ENCODE results near the gene SLC24A2.

SLC24A2 gene

DNA sequence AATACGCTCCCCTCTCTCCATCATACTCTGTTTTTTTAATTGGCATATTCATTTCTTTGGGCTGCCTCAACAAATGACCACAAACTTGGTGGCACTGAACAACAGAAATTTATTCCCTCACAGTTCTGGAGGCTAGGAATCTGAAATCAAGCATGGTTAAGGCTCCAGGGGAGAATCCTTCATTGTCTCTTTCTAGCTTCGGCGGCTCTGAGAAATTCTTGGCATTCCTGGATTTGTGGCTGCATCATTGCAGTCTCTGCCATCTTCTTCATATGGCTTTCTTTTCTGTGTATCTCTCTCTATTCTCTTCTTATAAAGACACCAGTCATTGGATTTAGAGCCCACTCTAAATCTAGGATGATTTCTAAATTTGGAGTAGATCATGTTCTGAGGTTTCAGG is 10.9 kb upstream of the SLC24A2 start:
- no peak overlapping the region for H3K27ac ChIP-seq (ENCODE audit: low read depth, low read length, severe bottlenecking)
- no peaks in the 10 kb centered on the region for H3K36me3 ChIP-seq (ENCODE audit: control insufficient read depth, insufficient read depth, low read length)
- H3K4me3 ChIP-seq (ENCODE audit: extremely low read depth, insufficient read depth, low read length, poor library complexity, severe bottlenecking), result no peak overlapping the region
- 36 to 44% methylated on average over 3 of the region's 3 CpGs for WGBS, 2 experiments (ENCODE audit: insufficient coverage in 2 of 2)
- no peaks in the 10 kb centered on the region for H3K9me3 ChIP-seq (ENCODE audit: control insufficient read depth, low read length)
- H3K4me1 ChIP-seq (ENCODE audit: control insufficient read depth, insufficient read depth, low read length, poor library complexity, severe bottlenecking), result peaks cover 6% of the 10 kb centered on the region

DNA sequence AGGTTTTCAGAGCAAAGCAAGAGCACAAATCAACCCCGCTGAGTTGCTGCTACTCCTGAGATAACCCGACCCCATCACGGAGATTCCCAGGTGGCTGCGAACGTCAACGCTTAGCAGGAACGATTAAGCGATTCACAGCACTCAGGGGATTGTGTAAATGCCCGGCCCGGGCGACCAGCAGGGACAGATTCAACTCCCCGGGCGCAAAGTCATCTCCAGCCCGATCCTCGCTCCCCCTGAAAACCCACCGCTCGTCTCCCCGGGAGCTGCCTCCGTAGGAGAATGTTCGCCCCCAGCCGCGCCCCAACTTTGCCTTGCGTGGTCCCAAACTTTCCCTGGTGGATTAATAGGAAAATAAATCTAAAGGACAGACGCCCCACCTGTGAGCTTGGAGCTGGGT is 685 bp downstream of the SLC24A2 start:
- no peaks in the 10 kb centered on the region for H3K9me3 ChIP-seq (ENCODE audit: control insufficient read depth, low read length)
- H3K36me3 ChIP-seq (ENCODE audit: control insufficient read depth, insufficient read depth, low read length), result no peaks in the 10 kb centered on the region
- WGBS, 2 experiments (ENCODE audit: insufficient coverage in 2 of 2), result 0 to 1% methylated on average over 12 to 13 of the region's 24 CpGs
- H3K4me3 ChIP-seq (ENCODE audit: extremely low read depth, insufficient read depth, low read length, poor library complexity, severe bottlenecking), result peak overlapping the region; percentile 36
- H3K4me1 ChIP-seq (ENCODE audit: control insufficient read depth, insufficient read depth, low read length, poor library complexity, severe bottlenecking), result peaks cover 4% of the 10 kb centered on the region
- no peak overlapping the region for H3K27ac ChIP-seq (ENCODE audit: low read depth, low read length, severe bottlenecking)

DNA sequence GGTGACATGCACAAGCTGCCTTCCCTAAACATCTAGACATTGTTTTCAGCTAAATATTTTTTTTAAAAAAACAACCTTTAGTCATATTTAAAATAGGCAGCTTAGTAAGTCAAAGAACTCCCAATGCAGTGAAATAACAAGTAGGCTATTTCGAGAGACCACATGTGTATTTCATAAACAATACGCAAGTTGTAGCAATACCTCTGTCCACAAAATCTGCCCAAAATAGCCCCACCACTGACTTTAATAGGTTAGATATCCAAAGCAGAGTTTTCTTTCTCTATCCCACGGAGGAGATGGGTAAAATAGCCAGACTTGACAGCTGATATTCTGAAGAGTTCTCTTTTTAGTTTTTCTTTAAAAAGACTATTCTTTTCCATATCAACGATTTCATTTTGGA is 1.2 kb downstream of the SLC24A2 start:
- Histone ChIP-seq H3K9me3 (ENCODE audit: control insufficient read depth, low read length) (no peaks in the 10 kb centered on the region), H3K4me3 (ENCODE audit: extremely low read depth, insufficient read depth, low read length, poor library complexity, severe bottlenecking) (no peak overlapping the region), H3K27ac (ENCODE audit: low read depth, low read length, severe bottlenecking) (no peak overlapping the region), H3K36me3 (ENCODE audit: control insufficient read depth, insufficient read depth, low read length) (no peaks in the 10 kb centered on the region), H3K4me1 (ENCODE audit: control insufficient read depth, insufficient read depth, low read length, poor library complexity, severe bottlenecking) (peaks cover 4% of the 10 kb centered on the region)
- WGBS, 2 experiments (ENCODE audit: insufficient coverage in 2 of 2), result 70% methylated on average over 2 of the region's 4 CpGs; no CpG with 5 or more reads in 1 of the 2 experiments

DNA sequence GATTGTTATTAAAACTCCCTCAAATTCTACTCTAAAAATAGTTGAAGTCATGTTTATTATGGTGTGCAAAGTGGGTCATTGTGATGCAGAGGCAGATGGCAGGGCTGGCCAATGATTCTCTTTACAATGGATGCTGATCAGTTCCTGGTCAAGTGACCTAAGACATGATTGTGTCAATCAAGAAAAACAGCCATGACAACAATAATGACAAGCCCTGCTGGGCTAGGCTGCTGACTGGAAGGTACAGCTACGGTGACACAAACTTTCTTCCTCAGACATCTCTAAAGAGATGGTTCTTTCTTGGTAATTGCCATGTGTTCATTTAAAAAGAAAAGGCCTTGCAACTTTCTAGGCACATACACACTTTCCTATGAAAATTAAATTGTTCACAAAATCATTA is 3.6 kb downstream of the SLC24A2 start:
- H3K36me3 ChIP-seq (ENCODE audit: control insufficient read depth, insufficient read depth, low read length), result no peaks in the 10 kb centered on the region
- H3K9me3 ChIP-seq (ENCODE audit: control insufficient read depth, low read length), result no peaks in the 10 kb centered on the region
- no peak overlapping the region for H3K27ac ChIP-seq (ENCODE audit: low read depth, low read length, severe bottlenecking)
- WGBS, 2 experiments (ENCODE audit: insufficient coverage in 2 of 2), result no CpG with 5 or more reads among the region's 1 CpG
- peaks cover 4% of the 10 kb centered on the region for H3K4me1 ChIP-seq (ENCODE audit: control insufficient read depth, insufficient read depth, low read length, poor library complexity, severe bottlenecking)
- H3K4me3 ChIP-seq (ENCODE audit: extremely low read depth, insufficient read depth, low read length, poor library complexity, severe bottlenecking), result no peak overlapping the region

DNA sequence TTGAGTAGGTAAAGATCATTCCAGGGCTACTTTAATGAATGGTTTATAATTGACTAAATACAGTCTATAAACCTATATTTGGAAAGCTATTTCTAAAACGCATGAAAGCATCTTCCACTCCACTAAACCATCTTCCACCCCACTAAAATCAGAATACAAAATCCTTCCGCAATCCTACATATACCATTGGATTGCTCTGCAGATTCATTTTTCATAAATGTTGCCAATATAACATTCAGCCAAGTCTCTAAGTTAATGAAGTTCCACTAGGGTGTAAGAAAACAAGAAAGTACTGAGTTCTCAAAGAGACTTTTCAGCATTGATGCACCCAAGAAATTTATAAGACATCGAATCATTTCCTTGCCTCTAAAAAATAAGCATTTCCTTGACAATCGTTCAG is 4.7 kb downstream of the SLC24A2 start:
- Histone ChIP-seq H3K4me3 (ENCODE audit: extremely low read depth, insufficient read depth, low read length, poor library complexity, severe bottlenecking) (no peak overlapping the region), H3K9me3 (ENCODE audit: control insufficient read depth, low read length) (no peaks in the 10 kb centered on the region), H3K4me1 (ENCODE audit: control insufficient read depth, insufficient read depth, low read length, poor library complexity, severe bottlenecking) (peaks cover 4% of the 10 kb centered on the region), H3K36me3 (ENCODE audit: control insufficient read depth, insufficient read depth, low read length) (no peaks in the 10 kb centered on the region), H3K27ac (ENCODE audit: low read depth, low read length, severe bottlenecking) (no peak overlapping the region)
- WGBS, 2 experiments (ENCODE audit: insufficient coverage in 2 of 2), result 90 to 93% methylated on average over 2 of the region's 4 CpGs

DNA sequence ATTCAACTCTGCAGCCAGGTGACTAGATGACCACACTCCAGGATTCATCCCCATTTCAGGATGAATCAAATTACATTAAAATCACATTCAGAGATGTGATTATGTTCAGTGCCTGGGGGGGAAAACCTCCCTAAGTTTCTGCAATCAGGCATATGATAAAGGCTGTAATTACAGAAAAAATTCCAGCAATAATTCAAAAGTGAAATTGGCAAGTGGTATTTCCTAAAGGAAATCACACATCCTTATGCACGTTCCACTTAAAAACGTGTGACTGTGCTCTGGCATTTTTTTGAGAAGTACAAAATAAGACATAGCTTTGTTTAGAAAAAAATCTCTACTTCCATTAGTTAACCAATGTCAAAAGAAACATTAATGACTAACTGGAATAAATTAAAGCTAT is 5.3 kb downstream of the SLC24A2 start:
- Histone ChIP-seq H3K36me3 (ENCODE audit: control insufficient read depth, insufficient read depth, low read length) (no peaks in the 10 kb centered on the region), H3K27ac (ENCODE audit: low read depth, low read length, severe bottlenecking) (no peak overlapping the region), H3K4me1 (ENCODE audit: control insufficient read depth, insufficient read depth, low read length, poor library complexity, severe bottlenecking) (peaks cover 3% of the 10 kb centered on the region), H3K9me3 (ENCODE audit: control insufficient read depth, low read length) (no peaks in the 10 kb centered on the region), H3K4me3 (ENCODE audit: extremely low read depth, insufficient read depth, low read length, poor library complexity, severe bottlenecking) (no peak overlapping the region)
- WGBS, 2 experiments (ENCODE audit: insufficient coverage in 2 of 2), result no CpG with 5 or more reads among the region's 2 CpGs

DNA sequence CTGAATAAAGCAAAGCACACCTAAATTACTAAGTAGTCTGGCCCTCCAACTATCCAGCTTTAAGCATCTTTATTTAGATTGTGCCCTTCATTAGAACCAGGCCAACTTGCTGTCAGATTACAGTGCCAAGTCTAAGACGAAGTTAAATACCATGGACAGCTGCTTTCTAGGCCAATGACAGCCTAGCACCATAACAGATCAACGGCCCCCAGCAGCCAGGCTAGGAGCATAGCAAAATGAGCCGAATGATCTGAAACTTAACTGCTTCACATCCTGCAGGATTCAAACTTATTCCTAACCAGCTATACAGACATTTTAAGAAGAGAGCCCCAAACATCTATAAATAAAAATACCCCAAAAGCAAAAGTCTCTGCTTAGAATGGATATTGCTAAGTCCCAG is 6.8 kb downstream of the SLC24A2 start:
- H3K9me3 ChIP-seq (ENCODE audit: control insufficient read depth, low read length), result no peaks in the 10 kb centered on the region
- no peak overlapping the region for H3K4me3 ChIP-seq (ENCODE audit: extremely low read depth, insufficient read depth, low read length, poor library complexity, severe bottlenecking)
- H3K36me3 ChIP-seq (ENCODE audit: control insufficient read depth, insufficient read depth, low read length), result no peaks in the 10 kb centered on the region
- H3K27ac ChIP-seq (ENCODE audit: low read depth, low read length, severe bottlenecking), result no peak overlapping the region
- no peaks in the 10 kb centered on the region for H3K4me1 ChIP-seq (ENCODE audit: control insufficient read depth, insufficient read depth, low read length, poor library complexity, severe bottlenecking)
- WGBS, 2 experiments (ENCODE audit: insufficient coverage in 2 of 2), result 32 to 54% methylated on average over 2 to 3 of the region's 3 CpGs

DNA sequence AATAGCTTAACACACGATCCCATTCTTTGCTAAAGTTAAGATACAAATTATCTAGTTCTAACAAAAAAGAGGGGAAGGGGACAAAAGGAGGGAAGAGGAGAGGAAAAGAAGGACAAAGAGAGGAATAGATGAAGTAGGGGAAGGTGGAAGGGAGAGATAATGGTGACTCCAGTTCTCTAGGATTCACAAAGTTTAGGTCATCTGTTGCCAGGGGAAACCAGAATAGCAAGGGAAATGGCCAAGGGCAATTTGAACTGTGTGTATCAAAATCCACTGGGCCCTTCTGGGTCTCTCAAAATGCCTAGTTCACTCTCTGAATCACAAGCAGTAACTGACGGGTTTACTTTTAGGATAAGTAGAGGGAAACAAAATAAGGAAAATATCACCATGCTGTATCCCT is 7.6 kb downstream of the SLC24A2 start:
- H3K9me3 ChIP-seq (ENCODE audit: control insufficient read depth, low read length), result no peaks in the 10 kb centered on the region
- H3K36me3 ChIP-seq (ENCODE audit: control insufficient read depth, insufficient read depth, low read length), result no peaks in the 10 kb centered on the region
- H3K4me1 ChIP-seq (ENCODE audit: control insufficient read depth, insufficient read depth, low read length, poor library complexity, severe bottlenecking), result peaks cover 4% of the 10 kb centered on the region
- 100% methylated on average over 1 of the region's 2 CpGs; no CpG with 5 or more reads in 1 of the 2 experiments for WGBS, 2 experiments (ENCODE audit: insufficient coverage in 2 of 2)
- no peak overlapping the region for H3K4me3 ChIP-seq (ENCODE audit: extremely low read depth, insufficient read depth, low read length, poor library complexity, severe bottlenecking)
- H3K27ac ChIP-seq (ENCODE audit: low read depth, low read length, severe bottlenecking), result no peak overlapping the region

DNA sequence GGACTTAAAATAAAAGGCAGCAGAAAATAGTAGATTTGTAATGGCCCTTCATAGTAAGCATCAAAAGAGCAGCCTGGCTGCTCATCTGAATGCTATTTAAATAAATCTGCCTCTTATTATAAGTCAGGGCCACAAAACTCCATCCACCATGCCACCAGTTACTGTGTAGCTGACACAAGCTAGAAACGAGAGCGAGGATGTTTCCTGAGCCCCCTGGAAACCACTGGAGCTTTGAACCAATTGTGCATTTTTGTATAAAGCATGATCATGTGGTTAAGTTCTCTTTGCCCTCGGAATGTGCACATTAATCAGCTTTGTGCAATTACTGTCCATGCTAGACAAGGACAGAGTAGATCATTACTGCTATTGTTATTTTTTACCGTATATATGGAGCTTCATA is 17.4 kb downstream of the SLC24A2 start:
- Histone ChIP-seq H3K27ac (ENCODE audit: low read depth, low read length, severe bottlenecking) (no peak overlapping the region), H3K4me3 (ENCODE audit: extremely low read depth, insufficient read depth, low read length, poor library complexity, severe bottlenecking) (no peak overlapping the region), H3K4me1 (ENCODE audit: control insufficient read depth, insufficient read depth, low read length, poor library complexity, severe bottlenecking) (no peaks in the 10 kb centered on the region), H3K9me3 (ENCODE audit: control insufficient read depth, low read length) (no peaks in the 10 kb centered on the region), H3K36me3 (ENCODE audit: control insufficient read depth, insufficient read depth, low read length) (no peaks in the 10 kb centered on the region)
- WGBS, 2 experiments (ENCODE audit: insufficient coverage in 2 of 2), result 89% methylated on average over 3 of the region's 4 CpGs; no CpG with 5 or more reads in 1 of the 2 experiments

DNA sequence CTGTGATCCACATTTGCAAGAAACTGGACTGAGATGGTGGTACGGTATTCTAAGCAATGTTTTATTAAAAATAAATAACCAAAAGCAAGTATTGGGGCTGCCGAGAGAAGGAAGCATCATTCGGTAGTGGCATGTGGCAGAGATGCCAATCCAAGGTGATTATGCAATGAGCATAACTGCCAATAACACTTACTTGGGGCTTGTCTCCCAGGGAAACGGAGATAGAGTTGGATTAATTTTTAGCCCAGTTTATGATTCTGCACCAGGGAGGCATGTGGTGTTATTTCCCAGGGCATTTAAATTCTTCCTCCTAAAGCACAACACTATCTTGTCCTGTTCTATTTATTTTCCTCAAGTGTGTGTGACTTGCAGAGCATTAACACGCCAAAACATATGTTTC is 17.9 kb downstream of the SLC24A2 start:
- H3K9me3 ChIP-seq (ENCODE audit: control insufficient read depth, low read length), result no peaks in the 10 kb centered on the region
- no peak overlapping the region for H3K4me3 ChIP-seq (ENCODE audit: extremely low read depth, insufficient read depth, low read length, poor library complexity, severe bottlenecking)
- no peak overlapping the region for H3K27ac ChIP-seq (ENCODE audit: low read depth, low read length, severe bottlenecking)
- H3K36me3 ChIP-seq (ENCODE audit: control insufficient read depth, insufficient read depth, low read length), result no peaks in the 10 kb centered on the region
- no peaks in the 10 kb centered on the region for H3K4me1 ChIP-seq (ENCODE audit: control insufficient read depth, insufficient read depth, low read length, poor library complexity, severe bottlenecking)
- 88 to 100% methylated on average over 2 to 3 of the region's 5 CpGs for WGBS, 2 experiments (ENCODE audit: insufficient coverage in 2 of 2)

DNA sequence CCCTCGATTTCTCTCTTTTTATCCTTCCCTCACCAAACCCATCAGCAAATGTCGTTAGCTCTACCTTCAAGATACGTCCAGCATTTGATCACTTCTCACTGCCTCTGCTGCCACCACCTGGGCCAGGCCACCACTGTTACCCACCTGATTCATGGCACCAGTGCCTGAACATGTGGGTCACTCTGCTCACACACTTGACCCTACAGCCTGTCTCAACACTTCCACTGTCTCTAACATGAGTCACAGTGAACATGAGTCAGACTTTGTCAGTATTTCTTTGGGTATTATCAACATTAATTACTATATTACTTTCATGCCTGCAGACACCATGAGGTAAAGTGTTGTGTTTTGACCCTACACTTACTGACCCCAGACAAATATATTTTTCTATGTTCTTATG is 19.6 kb downstream of the SLC24A2 start:
- no peaks in the 10 kb centered on the region for H3K36me3 ChIP-seq (ENCODE audit: control insufficient read depth, insufficient read depth, low read length)
- no peaks in the 10 kb centered on the region for H3K4me1 ChIP-seq (ENCODE audit: control insufficient read depth, insufficient read depth, low read length, poor library complexity, severe bottlenecking)
- H3K4me3 ChIP-seq (ENCODE audit: extremely low read depth, insufficient read depth, low read length, poor library complexity, severe bottlenecking), result no peak overlapping the region
- WGBS, 2 experiments (ENCODE audit: insufficient coverage in 2 of 2), result 72 to 89% methylated on average over 3 of the region's 3 CpGs
- H3K27ac ChIP-seq (ENCODE audit: low read depth, low read length, severe bottlenecking), result no peak overlapping the region
- no peaks in the 10 kb centered on the region for H3K9me3 ChIP-seq (ENCODE audit: control insufficient read depth, low read length)
